Measurements from ENCODE around the gene GRN. TPM values are rescaled to one million over a fixed set of nuclear protein-coding genes. Genes with fewer than 3 reads are reported as not detected.
"Not testable (repeated sequence)": the region's sequence is repeated elsewhere in the genome, so short reads cannot be mapped to it uniquely, and the experiment has no call there.

GRN gene
- total RNA-seq, 2 experiments from 2014 or later, result 59.7 to 62.4 TPM

GRCh38 chr17:44365051-44365450, 19.9 kb downstream of the GRN start:
- not testable (repeated sequence) for H3K4me3 Mint-ChIP-seq

GRCh38 chr17:44367231-44367979, 22.3 kb downstream of the GRN start:
- H3K9me3 Mint-ChIP-seq, result no peaks in the 10 kb centered on the region
- no peak overlapping the region for H3K27ac Mint-ChIP-seq
- ChIA-PET CTCF (interaction anchor here (0.8 to 1.7 kb wide), 6 partner anchors 10 to 157 kb away, joined by 3 to 5 read pairs (median 4); no protein-coding TSS in a partner anchor), POLR2A (interaction anchor here (0.7 kb wide), 1 partner anchor 18 kb away, joined by 3 read pairs; no protein-coding TSS in a partner anchor)
- H3K4me1 Mint-ChIP-seq (ENCODE audit: low read depth), result peaks cover 5% of the 10 kb centered on the region
- intact Hi-C loops (cut with micrococcal nuclease), result no loop called here
- H3K4me3 Mint-ChIP-seq, result no peak overlapping the region
- H3K27me3 Mint-ChIP-seq, result peaks cover 20% of the 10 kb centered on the region
- H3K36me3 Mint-ChIP-seq, result no peaks in the 10 kb centered on the region
- DNase-seq, result no peak

More at GRCh38 chr17:44365051-44365450, 19.9 kb downstream of the GRN start:
- POLR2A ChIA-PET; H3K27ac Mint-ChIP-seq; H3K9me3 Mint-ChIP-seq; intact Hi-C loops (cut with micrococcal nuclease); H3K36me3 Mint-ChIP-seq; H3K4me1 Mint-ChIP-seq (ENCODE audit: low read depth); DNase-seq: not testable (repeated sequence)
- H3K27me3 Mint-ChIP-seq, result peaks cover 21% of the 10 kb centered on the region
- CTCF ChIA-PET, result interaction anchor here (0.6 to 0.8 kb wide), 3 partner anchors 15 to 173 kb away, joined by 3 to 4 read pairs (median 3); no protein-coding TSS in a partner anchor

GRCh38 chr17:44368391-44369243, 23.5 kb downstream of the GRN start:
- H3K9me3 Mint-ChIP-seq; POLR2A ChIA-PET; CTCF ChIA-PET; DNase-seq; H3K36me3 Mint-ChIP-seq; H3K4me3 Mint-ChIP-seq; H3K4me1 Mint-ChIP-seq (ENCODE audit: low read depth); H3K27ac Mint-ChIP-seq; intact Hi-C loops (cut with micrococcal nuclease): not testable (repeated sequence)
- peaks cover 19% of the 10 kb centered on the region for H3K27me3 Mint-ChIP-seq

- CTCF ChIA-PET, result interaction anchor here (0.9 to 1.3 kb wide), 2 partner anchors 19 to 459 kb away, joined by 3 read pairs; no protein-coding TSS in a partner anchor
- Mint-ChIP-seq H3K27me3 (peaks cover 22% of the 10 kb centered on the region), H3K4me3 (peak overlapping the region; percentile 28)
- intact Hi-C loops (cut with micrococcal nuclease); H3K9me3 Mint-ChIP-seq; H3K27ac Mint-ChIP-seq; H3K36me3 Mint-ChIP-seq; POLR2A ChIA-PET; H3K4me1 Mint-ChIP-seq (ENCODE audit: low read depth): not testable (repeated sequence)
- peak; percentile 35 for DNase-seq
Measured at GRCh38 chr17:44369414-44370023, 24.4 kb downstream of the GRN start.

- CTCF ChIA-PET, result interaction anchor here (1.0 to 1.3 kb wide), 2 partner anchors 9 to 14 kb away, joined by 3 to 4 read pairs; partner anchors contain the start of gene FAM171A2
- H3K36me3 Mint-ChIP-seq, result no peaks in the 10 kb centered on the region
- no peak overlapping the region for H3K27ac Mint-ChIP-seq
- intact Hi-C loops (cut with micrococcal nuclease), result no loop called here
- H3K4me3 Mint-ChIP-seq, result no peak overlapping the region
- H3K27me3 Mint-ChIP-seq, result peaks cover 22% of the 10 kb centered on the region
- H3K9me3 Mint-ChIP-seq, result no peaks in the 10 kb centered on the region
- H3K4me1 Mint-ChIP-seq (ENCODE audit: low read depth), result peaks cover 5% of the 10 kb centered on the region
- DNase-seq, result no peak
- POLR2A ChIA-PET, result no interaction called here
Measured at GRCh38 chr17:44372036-44372435, 26.9 kb downstream of the GRN start.

- intact Hi-C loops (cut with micrococcal nuclease), result no loop called here
- Mint-ChIP-seq H3K4me1 (ENCODE audit: low read depth) (peaks cover 3% of the 10 kb centered on the region), H3K27me3 (peaks cover 21% of the 10 kb centered on the region), H3K9me3 (no peaks in the 10 kb centered on the region), H3K4me3 (no peak overlapping the region), H3K36me3 (no peaks in the 10 kb centered on the region), H3K27ac (no peak overlapping the region)
- POLR2A ChIA-PET, result no interaction called here
- DNase-seq, result no peak
- CTCF ChIA-PET, result interaction anchor here (0.9 kb wide), 2 partner anchors 11 to 24 kb away, joined by 3 read pairs; no protein-coding TSS in a partner anchor
Measured at GRCh38 chr17:44374306-44375195, 29.4 kb downstream of the GRN start.

- intact Hi-C loops (cut with micrococcal nuclease), result no loop called here
- Mint-ChIP-seq H3K36me3 (no peaks in the 10 kb centered on the region), H3K27me3 (peaks cover 19% of the 10 kb centered on the region), H3K9me3 (no peaks in the 10 kb centered on the region), H3K4me1 (ENCODE audit: low read depth) (no peaks in the 10 kb centered on the region), H3K4me3 (no peak overlapping the region), H3K27ac (no peak overlapping the region)
- POLR2A ChIA-PET, result no interaction called here
- DNase-seq, result no peak
- CTCF ChIA-PET, result interaction anchor here (0.6 to 1.8 kb wide), 11 partner anchors 11 to 334 kb away, joined by 3 to 13 read pairs (median 3); partner anchors contain the start of gene FAM171A2
Measured at GRCh38 chr17:44375196-44376017, 30.3 kb downstream of the GRN start.

- intact Hi-C loops (cut with micrococcal nuclease), result no loop called here
- Mint-ChIP-seq H3K27me3 (peaks cover 16% of the 10 kb centered on the region), H3K4me3 (no peak overlapping the region), H3K9me3 (no peaks in the 10 kb centered on the region), H3K27ac (no peak overlapping the region), H3K36me3 (no peaks in the 10 kb centered on the region), H3K4me1 (ENCODE audit: low read depth) (no peaks in the 10 kb centered on the region)
- ChIA-PET POLR2A (interaction anchor here (1.4 kb wide), 1 partner anchor 10 kb away, joined by 4 read pairs; no protein-coding TSS in a partner anchor), CTCF (interaction anchor here (0.6 to 1.8 kb wide), 10 partner anchors 10 to 335 kb away, joined by 3 to 13 read pairs (median 3); partner anchors contain the start of gene FAM171A2)
- DNase-seq, result peak; percentile 40
Measured at GRCh38 chr17:44376124-44376523, 31.0 kb downstream of the GRN start.

- ChIA-PET POLR2A (interaction anchor here (1.4 kb wide), 1 partner anchor 9 kb away, joined by 4 read pairs; no protein-coding TSS in a partner anchor), CTCF (interaction anchor here (0.6 to 1.8 kb wide), 9 partner anchors 9 to 336 kb away, joined by 3 to 13 read pairs (median 3); partner anchors contain the start of gene FAM171A2)
- no peaks in the 10 kb centered on the region for H3K9me3 Mint-ChIP-seq
- no peaks in the 10 kb centered on the region for H3K4me1 Mint-ChIP-seq (ENCODE audit: low read depth)
- intact Hi-C loops (cut with micrococcal nuclease), result no loop called here
- peaks cover 16% of the 10 kb centered on the region for H3K27me3 Mint-ChIP-seq
- H3K4me3 Mint-ChIP-seq, result no peak overlapping the region
- H3K36me3 Mint-ChIP-seq, result no peaks in the 10 kb centered on the region
- no peak overlapping the region for H3K27ac Mint-ChIP-seq
- DNase-seq, result no peak
Measured at GRCh38 chr17:44376779-44377178, 31.7 kb downstream of the GRN start.

- POLR2A ChIA-PET, result interaction anchor here (0.6 kb wide), 1 partner anchor 420 kb away, joined by 5 read pairs; no protein-coding TSS in a partner anchor
- Mint-ChIP-seq H3K9me3 (no peaks in the 10 kb centered on the region), H3K36me3 (no peaks in the 10 kb centered on the region), H3K27me3 (peaks cover 15% of the 10 kb centered on the region), H3K27ac (no peak overlapping the region), H3K4me3 (no peak overlapping the region), H3K4me1 (ENCODE audit: low read depth) (no peaks in the 10 kb centered on the region)
- CTCF ChIA-PET, result no interaction called here
- no peak for DNase-seq
- intact Hi-C loops (cut with micrococcal nuclease), result no loop called here
Measured at GRCh38 chr17:44378171-44378705, 33.1 kb downstream of the GRN start.
